ENCODE measurements around the gene TULP3. TPM values are rescaled to one million over a fixed set of nuclear protein-coding genes. Genes with fewer than 3 reads are reported as not detected.

Gene TULP3
- polyA plus RNA-seq: 12.3 TPM
- long read RNA-seq, donor 1, partial matches to known transcripts: 0 of 2 reads
- long read RNA-seq, donor 1, other reads (novel, unspliced or antisense): 0 of 2 reads
- long read RNA-seq, donor 2, partial matches to known transcripts: 0 of 2 reads
- long read RNA-seq, donor 2, other reads (novel, unspliced or antisense): 0 of 2 reads
- long read RNA-seq, donor 3: 0 reads
- long read RNA-seq, donor 4: 0 reads
- long read RNA-seq, donor 5, partial matches to known transcripts: 0 of 5 reads
- long read RNA-seq, donor 5, other reads (novel, unspliced or antisense): 5 of 5 reads
- long read RNA-seq, donor 6, partial matches to known transcripts: 0 of 4 reads
- long read RNA-seq, donor 6, other reads (novel, unspliced or antisense): 0 of 4 reads
- long read RNA-seq, donor 7, partial matches to known transcripts: 0 of 1 reads
- long read RNA-seq, donor 7, other reads (novel, unspliced or antisense): 0 of 1 reads
- long read RNA-seq, donor 8, partial matches to known transcripts: 0 of 1 reads
- long read RNA-seq, donor 8, other reads (novel, unspliced or antisense): 0 of 1 reads
- long read RNA-seq, donor 9, partial matches to known transcripts: 0 of 4 reads
- long read RNA-seq, donor 9, other reads (novel, unspliced or antisense): 0 of 4 reads
- long read RNA-seq, donor 10, partial matches to known transcripts: 0 of 3 reads
- long read RNA-seq, donor 10, other reads (novel, unspliced or antisense): 0 of 3 reads
- long read RNA-seq, donor 11: 0 reads

GRCh38 chr12:2890388-2891239 is at the start of gene TULP3:
Gene TULP3, plus strand, starts transcription at chr12:2890891. Its CDS starts 57 bp downstream, at chr12:2890948.
- peak within 1 kb of the TSS; percentile 72 for H3K27ac ChIP-seq (ENCODE audit: low read length)
- no CpG with 5 or more reads among the region's 83 CpGs for WGBS (ENCODE audit: insufficient coverage, low lambda C conversion rate)
- no peaks in the 10 kb centered on the region for H3K9me3 ChIP-seq (ENCODE audit: control insufficient read depth, low read depth, low read length)
- peak; percentile 97 for DNase-seq
- H3K27me3 ChIP-seq (ENCODE audit: control insufficient read depth, insufficient read depth, low read length): no peaks in the 10 kb centered on the region
- H3K36me3 ChIP-seq (ENCODE audit: control insufficient read depth, insufficient read depth, low read length): peaks cover 20% of the 10 kb centered on the region
- H3K4me1 ChIP-seq (ENCODE audit: control insufficient read depth, insufficient read depth, low read length): no peaks in the 10 kb centered on the region
- peak within 1 kb of the TSS; percentile 80 for H3K4me3 ChIP-seq (ENCODE audit: low read length)

- no peaks in the 10 kb centered on the region for H3K4me1 ChIP-seq (ENCODE audit: control insufficient read depth, insufficient read depth, low read length)
- H3K9me3 ChIP-seq (ENCODE audit: control insufficient read depth, low read depth, low read length): no peaks in the 10 kb centered on the region
- no peaks in the 10 kb centered on the region for H3K27me3 ChIP-seq (ENCODE audit: control insufficient read depth, insufficient read depth, low read length)
- DNase-seq: no peak
- H3K4me3 ChIP-seq (ENCODE audit: low read length): no peak overlapping the region
- no CpG with 5 or more reads among the region's 9 CpGs for WGBS (ENCODE audit: insufficient coverage, low lambda C conversion rate)
- H3K36me3 ChIP-seq (ENCODE audit: control insufficient read depth, insufficient read depth, low read length): peaks cover 14% of the 10 kb centered on the region
- no peak overlapping the region for H3K27ac ChIP-seq (ENCODE audit: low read length)
Observed at GRCh38 chr12:2841056-2841650, 49.5 kb upstream of the TULP3 start.

GRCh38 chr12:2842948-2843347 is 47.7 kb upstream of the TULP3 start:
- no peak overlapping the region for H3K27ac ChIP-seq (ENCODE audit: low read length)
- no peak for DNase-seq
- no peaks in the 10 kb centered on the region for H3K27me3 ChIP-seq (ENCODE audit: control insufficient read depth, insufficient read depth, low read length)
- no peaks in the 10 kb centered on the region for H3K9me3 ChIP-seq (ENCODE audit: control insufficient read depth, low read depth, low read length)
- H3K4me1 ChIP-seq (ENCODE audit: control insufficient read depth, insufficient read depth, low read length): no peaks in the 10 kb centered on the region
- WGBS (ENCODE audit: insufficient coverage, low lambda C conversion rate): no CpG with 5 or more reads among the region's 5 CpGs
- peaks cover 14% of the 10 kb centered on the region for H3K36me3 ChIP-seq (ENCODE audit: control insufficient read depth, insufficient read depth, low read length)
- H3K4me3 ChIP-seq (ENCODE audit: low read length): no peak overlapping the region

GRCh38 chr12:2844786-2845185 is 45.9 kb upstream of the TULP3 start:
- H3K4me3 ChIP-seq (ENCODE audit: low read length): no peak overlapping the region
- WGBS (ENCODE audit: insufficient coverage, low lambda C conversion rate): no CpG with 5 or more reads among the region's 9 CpGs

GRCh38 chr12:2845280-2845679 is 45.4 kb upstream of the TULP3 start:
- Histone ChIP-seq H3K27ac (ENCODE audit: low read length) (no peak overlapping the region), H3K27me3 (ENCODE audit: control insufficient read depth, insufficient read depth, low read length) (no peaks in the 10 kb centered on the region), H3K4me1 (ENCODE audit: control insufficient read depth, insufficient read depth, low read length) (peaks cover 12% of the 10 kb centered on the region), H3K4me3 (ENCODE audit: low read length) (no peak overlapping the region), H3K9me3 (ENCODE audit: control insufficient read depth, low read depth, low read length) (no peaks in the 10 kb centered on the region), H3K36me3 (ENCODE audit: control insufficient read depth, insufficient read depth, low read length) (peaks cover 13% of the 10 kb centered on the region)
- WGBS (ENCODE audit: insufficient coverage, low lambda C conversion rate): no CpG with 5 or more reads among the region's 6 CpGs
- DNase-seq: no peak

More at GRCh38 chr12:2844786-2845185, 45.9 kb upstream of the TULP3 start:
- no peak overlapping the region for H3K27ac ChIP-seq (ENCODE audit: low read length)
- peaks cover 10% of the 10 kb centered on the region for H3K4me1 ChIP-seq (ENCODE audit: control insufficient read depth, insufficient read depth, low read length)
- no peaks in the 10 kb centered on the region for H3K9me3 ChIP-seq (ENCODE audit: control insufficient read depth, low read depth, low read length)
- peaks cover 14% of the 10 kb centered on the region for H3K36me3 ChIP-seq (ENCODE audit: control insufficient read depth, insufficient read depth, low read length)
- H3K27me3 ChIP-seq (ENCODE audit: control insufficient read depth, insufficient read depth, low read length): no peaks in the 10 kb centered on the region
- DNase-seq: no peak

- WGBS (ENCODE audit: insufficient coverage, low lambda C conversion rate): no CpG with 5 or more reads among the region's 3 CpGs
- Histone ChIP-seq H3K4me3 (ENCODE audit: low read length) (no peak overlapping the region), H3K27ac (ENCODE audit: low read length) (no peak overlapping the region), H3K27me3 (ENCODE audit: control insufficient read depth, insufficient read depth, low read length) (no peaks in the 10 kb centered on the region), H3K4me1 (ENCODE audit: control insufficient read depth, insufficient read depth, low read length) (peaks cover 39% of the 10 kb centered on the region), H3K9me3 (ENCODE audit: control insufficient read depth, low read depth, low read length) (no peaks in the 10 kb centered on the region), H3K36me3 (ENCODE audit: control insufficient read depth, insufficient read depth, low read length) (peaks cover 2% of the 10 kb centered on the region)
- DNase-seq: no peak
Observed at GRCh38 chr12:2851931-2852330, 38.8 kb upstream of the TULP3 start.

GRCh38 chr12:2853626-2854025 is 37.1 kb upstream of the TULP3 start:
- Histone ChIP-seq H3K36me3 (ENCODE audit: control insufficient read depth, insufficient read depth, low read length) (peaks cover 10% of the 10 kb centered on the region), H3K4me1 (ENCODE audit: control insufficient read depth, insufficient read depth, low read length) (peaks cover 50% of the 10 kb centered on the region), H3K9me3 (ENCODE audit: control insufficient read depth, low read depth, low read length) (no peaks in the 10 kb centered on the region), H3K27me3 (ENCODE audit: control insufficient read depth, insufficient read depth, low read length) (no peaks in the 10 kb centered on the region), H3K4me3 (ENCODE audit: low read length) (no peak overlapping the region), H3K27ac (ENCODE audit: low read length) (no peak overlapping the region)
- no CpG with 5 or more reads among the region's 11 CpGs for WGBS (ENCODE audit: insufficient coverage, low lambda C conversion rate)
- peak; percentile 67 to 72 for DNase-seq

- H3K27me3 ChIP-seq (ENCODE audit: control insufficient read depth, insufficient read depth, low read length): no peaks in the 10 kb centered on the region
- H3K27ac ChIP-seq (ENCODE audit: low read length): peak overlapping the region; percentile 83
- DNase-seq: peak; percentile 95 to 97
- peaks cover 19% of the 10 kb centered on the region for H3K36me3 ChIP-seq (ENCODE audit: control insufficient read depth, insufficient read depth, low read length)
- no peaks in the 10 kb centered on the region for H3K9me3 ChIP-seq (ENCODE audit: control insufficient read depth, low read depth, low read length)
- no CpG with 5 or more reads among the region's 25 CpGs for WGBS (ENCODE audit: insufficient coverage, low lambda C conversion rate)
- H3K4me3 ChIP-seq (ENCODE audit: low read length): no peak overlapping the region
- H3K4me1 ChIP-seq (ENCODE audit: control insufficient read depth, insufficient read depth, low read length): peaks cover 40% of the 10 kb centered on the region
Observed at GRCh38 chr12:2854669-2855453, 35.8 kb upstream of the TULP3 start.

GRCh38 chr12:2855546-2855945 is 35.1 kb upstream of the TULP3 start:
- no peaks in the 10 kb centered on the region for H3K27me3 ChIP-seq (ENCODE audit: control insufficient read depth, insufficient read depth, low read length)
- H3K36me3 ChIP-seq (ENCODE audit: control insufficient read depth, insufficient read depth, low read length): peaks cover 19% of the 10 kb centered on the region
- 88% methylated on average over 6 of the region's 7 CpGs for WGBS (ENCODE audit: insufficient coverage, low lambda C conversion rate)
- peak overlapping the region; percentile 8 for H3K27ac ChIP-seq (ENCODE audit: low read length)
- no peak overlapping the region for H3K4me3 ChIP-seq (ENCODE audit: low read length)
- H3K9me3 ChIP-seq (ENCODE audit: control insufficient read depth, low read depth, low read length): no peaks in the 10 kb centered on the region
- no peak for DNase-seq
- H3K4me1 ChIP-seq (ENCODE audit: control insufficient read depth, insufficient read depth, low read length): peaks cover 38% of the 10 kb centered on the region

Measured in large intestine (tissue), 12 donors.